ENCODE data around the gene OPN1MW. TPM values are rescaled to one million over a fixed set of nuclear protein-coding genes. Genes with fewer than 3 reads are reported as not detected.
"Not testable (repeated sequence)": the region's sequence is repeated elsewhere in the genome, so short reads cannot be mapped to it uniquely, and the experiment has no call there.

The OPN1MW gene
- total and polyA plus RNA-seq, 2 of the 13 experiments (the other 11 are each of a cell fraction or from before 2014, with no cell fraction given): not detected

- H2AFZ ChIP-seq (ENCODE audit: low read length); FAIRE-seq; H3K27ac ChIP-seq (ENCODE audit: extremely low read length, insufficient read depth, low read length); H3K4me1 ChIP-seq (ENCODE audit: insufficient read depth, low read length); BruUV-seq (replicated peaks); H3K9ac ChIP-seq (ENCODE audit: insufficient read depth, low read depth, low read length); H3K4me3 ChIP-seq (replicated peaks in 1 of 3; ENCODE audit: insufficient read depth in 1 of 3, low read depth in 2 of 3, low read length in 3 of 3); intact Hi-C loops (cut with micrococcal nuclease; ENCODE audit: unreplicated experiment); H4K20me1 ChIP-seq (ENCODE audit: insufficient read depth, low read length); H3K36me3 ChIP-seq (replicated peaks in 1 of 2; ENCODE audit: control insufficient read depth in 1 of 2, insufficient read depth in 2 of 2, low read length in 2 of 2); in situ Hi-C loops (cut with HindIII; ENCODE audit: extremely low pct_ligation_motif_present, low pct_unique_long_range_greater_than_20kb); ATAC-seq; CTCF ChIA-PET (ENCODE audit: low intra/inter-chr PET ratio, low total read pairs); H3K9me3 ChIP-seq (ENCODE audit: low read length); DNase-seq (ENCODE audit: low spot score); POLR2A ChIA-PET; H3K27me3 ChIP-seq (ENCODE audit: control insufficient read depth in 1 of 2, insufficient read depth in 2 of 2, low read length in 2 of 2); H3K79me2 ChIP-seq (ENCODE audit: insufficient read depth, low read length); H3K4me2 ChIP-seq (ENCODE audit: low read depth, low read length): not testable (repeated sequence)
- no CpG with 5 or more reads among the region's 15 CpGs for WGBS (ENCODE audit: low lambda C conversion rate)
Measured at GRCh38 chrX:154196466-154196865, 14.1 kb downstream of the OPN1MW start.

- POLR2A ChIA-PET; DNase-seq (ENCODE audit: low spot score); H3K79me2 ChIP-seq (ENCODE audit: insufficient read depth, low read length); intact Hi-C loops (cut with micrococcal nuclease; ENCODE audit: unreplicated experiment); H3K27me3 ChIP-seq (ENCODE audit: control insufficient read depth in 1 of 2, insufficient read depth in 2 of 2, low read length in 2 of 2); in situ Hi-C loops (cut with HindIII; ENCODE audit: extremely low pct_ligation_motif_present, low pct_unique_long_range_greater_than_20kb); H4K20me1 ChIP-seq (ENCODE audit: insufficient read depth, low read length); H3K9ac ChIP-seq (ENCODE audit: insufficient read depth, low read depth, low read length); H3K36me3 ChIP-seq (replicated peaks in 1 of 2; ENCODE audit: control insufficient read depth in 1 of 2, insufficient read depth in 2 of 2, low read length in 2 of 2); H3K4me3 ChIP-seq (replicated peaks in 1 of 3; ENCODE audit: insufficient read depth in 1 of 3, low read depth in 2 of 3, low read length in 3 of 3); H3K9me3 ChIP-seq (ENCODE audit: low read length); H3K27ac ChIP-seq (ENCODE audit: extremely low read length, insufficient read depth, low read length); H2AFZ ChIP-seq (ENCODE audit: low read length); ATAC-seq; H3K4me2 ChIP-seq (ENCODE audit: low read depth, low read length); FAIRE-seq; BruUV-seq (replicated peaks); H3K4me1 ChIP-seq (ENCODE audit: insufficient read depth, low read length); CTCF ChIA-PET (ENCODE audit: low intra/inter-chr PET ratio, low total read pairs): not testable (repeated sequence)
- WGBS (ENCODE audit: low lambda C conversion rate): no CpG with 5 or more reads among the region's 21 CpGs
Measured at GRCh38 chrX:154209670-154210418, 27.4 kb downstream of the OPN1MW start.

- H3K4me1 ChIP-seq (ENCODE audit: insufficient read depth, low read length); H3K36me3 ChIP-seq (replicated peaks in 1 of 2; ENCODE audit: control insufficient read depth in 1 of 2, insufficient read depth in 2 of 2, low read length in 2 of 2); ATAC-seq; H3K9me3 ChIP-seq (ENCODE audit: low read length); FAIRE-seq; H3K27me3 ChIP-seq (ENCODE audit: control insufficient read depth in 1 of 2, insufficient read depth in 2 of 2, low read length in 2 of 2); in situ Hi-C loops (cut with HindIII; ENCODE audit: extremely low pct_ligation_motif_present, low pct_unique_long_range_greater_than_20kb); intact Hi-C loops (cut with micrococcal nuclease; ENCODE audit: unreplicated experiment); H3K27ac ChIP-seq (ENCODE audit: extremely low read length, insufficient read depth, low read length); POLR2A ChIA-PET; H4K20me1 ChIP-seq (ENCODE audit: insufficient read depth, low read length); H3K4me3 ChIP-seq (replicated peaks in 1 of 3; ENCODE audit: insufficient read depth in 1 of 3, low read depth in 2 of 3, low read length in 3 of 3); H3K4me2 ChIP-seq (ENCODE audit: low read depth, low read length); CTCF ChIA-PET (ENCODE audit: low intra/inter-chr PET ratio, low total read pairs); BruUV-seq (replicated peaks); H3K79me2 ChIP-seq (ENCODE audit: insufficient read depth, low read length); DNase-seq (ENCODE audit: low spot score); H2AFZ ChIP-seq (ENCODE audit: low read length); H3K9ac ChIP-seq (ENCODE audit: insufficient read depth, low read depth, low read length): not testable (repeated sequence)
- no CpG with 5 or more reads among the region's 9 CpGs for WGBS (ENCODE audit: low lambda C conversion rate)
Measured at GRCh38 chrX:154211057-154211456, 28.7 kb downstream of the OPN1MW start.

- H3K27me3 ChIP-seq (ENCODE audit: control insufficient read depth in 1 of 2, insufficient read depth in 2 of 2, low read length in 2 of 2); H3K79me2 ChIP-seq (ENCODE audit: insufficient read depth, low read length); FAIRE-seq; CTCF ChIA-PET (ENCODE audit: low intra/inter-chr PET ratio, low total read pairs); H3K4me3 ChIP-seq (replicated peaks in 1 of 3; ENCODE audit: insufficient read depth in 1 of 3, low read depth in 2 of 3, low read length in 3 of 3); DNase-seq (ENCODE audit: low spot score); H3K9me3 ChIP-seq (ENCODE audit: low read length); H3K4me1 ChIP-seq (ENCODE audit: insufficient read depth, low read length); H2AFZ ChIP-seq (ENCODE audit: low read length); H3K27ac ChIP-seq (ENCODE audit: extremely low read length, insufficient read depth, low read length); intact Hi-C loops (cut with micrococcal nuclease; ENCODE audit: unreplicated experiment); ATAC-seq; H3K36me3 ChIP-seq (replicated peaks in 1 of 2; ENCODE audit: control insufficient read depth in 1 of 2, insufficient read depth in 2 of 2, low read length in 2 of 2); POLR2A ChIA-PET; H3K4me2 ChIP-seq (ENCODE audit: low read depth, low read length); H4K20me1 ChIP-seq (ENCODE audit: insufficient read depth, low read length); BruUV-seq (replicated peaks); H3K9ac ChIP-seq (ENCODE audit: insufficient read depth, low read depth, low read length); in situ Hi-C loops (cut with HindIII; ENCODE audit: extremely low pct_ligation_motif_present, low pct_unique_long_range_greater_than_20kb): not testable (repeated sequence)
- no CpG with 5 or more reads among the region's 10 CpGs for WGBS (ENCODE audit: low lambda C conversion rate)
Measured at GRCh38 chrX:154211499-154211898, 29.1 kb downstream of the OPN1MW start.

All from HepG2 (cell line).